B cell (primary cell): ENCODE measurements around the gene RASSF1. TPM values are rescaled to one million over a fixed set of nuclear protein-coding genes. Genes with fewer than 3 reads are reported as not detected.

Experiments used
- ATAC-seq: fragments of 200-7000 bp; cut with Tn5 transposase; one replicate; pipeline ENCODE4 v1.10.0; 2021; ENCODE audit warnings: low read depth, mild to moderate bottlenecking, moderate number of reproducible peaks, moderate library complexity
- CTCF ChIA-PET: fragments of 350-600 bp; sonication (Branson Sonifier 250); formaldehyde crosslinking; loops from one replicate; lab custom pipeline; 2021; ENCODE audit warnings: antibody characterized with exemption, inconsistent platforms; lab: Charles Lee
- POLR2A ChIA-PET: fragments of 350-600 bp; sonication (Branson Sonifier 250); formaldehyde crosslinking; loops from one replicate; lab custom pipeline; 2021; ENCODE audit warnings: antibody characterized with exemption; lab: Charles Lee
- DNase-seq: peaks from one replicate; pipeline ENCODE4 v3.0.0; 2013
- H2AFZ ChIP-seq: 2 replicates; pipeline ENCODE4 v1.6.1; 2012; ENCODE audit warnings: mild to moderate bottlenecking, low read depth, low read length; ENCODE audit not compliant: insufficient read depth, poor library complexity, severe bottlenecking
- H3K27ac ChIP-seq, 2 donors: 1 replicate in 1 of 2; 2 replicates in 1 of 2; pipeline ENCODE4 v1.5.1; 2012 to 2013; ENCODE audit warnings: low read length in 2 of 2, mild to moderate bottlenecking in 2 of 2, moderate library complexity in 1 of 2
- H3K27me3 ChIP-seq, 4 experiments: fragments of 200-600 bp in 1 of 4; sonication (generic) in 1 of 4; replicated peaks in 1 of 4; 1 replicate in 2 of 4; 2 replicates in 2 of 4; pipeline versions ENCODE4 v1.6.1 to v1.7.0; 2013 to 2016; ENCODE audit warnings: low read length in 3 of 4, mild to moderate bottlenecking in 2 of 4, mixed read lengths in 1 of 4, moderate library complexity in 1 of 4; ENCODE audit not compliant: insufficient read depth in 4 of 4, control insufficient read depth in 3 of 4; ENCODE audit errors: control extremely low read depth in 1 of 4
- H3K36me3 ChIP-seq, 2 experiments: replicated peaks in 1 of 2; 1 replicate in 1 of 2; 2 replicates in 1 of 2; pipeline versions ENCODE4 v1.6.1 to v1.7.1; 2013; ENCODE audit warnings: low read length in 1 of 2; ENCODE audit not compliant: insufficient read depth in 2 of 2, control insufficient read depth in 1 of 2; ENCODE audit errors: control extremely low read depth in 1 of 2, extremely low read depth in 1 of 2
- H3K4me1 ChIP-seq, 2 donors: fragments of 200-600 bp in 1 of 2; sonication (generic) in 1 of 2; 1 replicate in 1 of 2; 2 replicates in 1 of 2; pipeline versions ENCODE4 v1.5.1 to v1.6.1; 2013 to 2017; ENCODE audit warnings: low read length in 2 of 2; ENCODE audit not compliant: control insufficient read depth in 2 of 2, insufficient read depth in 2 of 2
- H3K4me2 ChIP-seq: replicated peaks from 2 replicates; pipeline ENCODE3; 2012; ENCODE audit warnings: mild to moderate bottlenecking, low read depth, low read length; ENCODE audit not compliant: poor library complexity, severe bottlenecking
- H3K4me3 ChIP-seq, 5 experiments: fragments of 200-600 bp in 1 of 5; sonication (generic) in 1 of 5; 1 replicate in 3 of 5; 2 replicates in 2 of 5; pipeline versions ENCODE4 v1.5.1 to v1.7.0; 2011 to 2016; ENCODE audit warnings: low read length in 4 of 5, mild to moderate bottlenecking in 4 of 5, low read depth in 2 of 5, control low read depth in 1 of 5, moderate library complexity in 1 of 5; ENCODE audit not compliant: insufficient read depth in 1 of 5; ENCODE audit errors: control extremely low read depth in 1 of 5, extremely low read depth in 1 of 5
- H3K79me2 ChIP-seq: fragments of 200-600 bp; sonication (generic); one replicate; pipeline ENCODE4 v1.6.0; 2016; ENCODE audit warnings: low read length; ENCODE audit not compliant: control insufficient read depth, insufficient read depth
- H3K9ac ChIP-seq: fragments of 200-600 bp; sonication (generic); 2 replicates; pipeline ENCODE4 v1.6.1; 2017; ENCODE audit warnings: mild to moderate bottlenecking, low read length, moderate library complexity
- H3K9me3 ChIP-seq, 3 donors: one replicate each; pipeline versions ENCODE4 v1.6.1 to v1.7.1; 2013; ENCODE audit warnings: low read length in 2 of 3; ENCODE audit not compliant: control insufficient read depth in 2 of 3, insufficient read depth in 1 of 3; ENCODE audit errors: control extremely low read depth in 1 of 3
- H4K20me1 ChIP-seq: 2 replicates; pipeline ENCODE4 v1.6.0; 2012; ENCODE audit warnings: mild to moderate bottlenecking, low read length; ENCODE audit not compliant: insufficient read depth, control insufficient read depth, poor library complexity, severe bottlenecking
- H3K27ac Mint-ChIP-seq: one replicate; pipeline ENCODE4 v1.8.0; 2021; ENCODE audit warnings: mixed read lengths
- H3K27me3 Mint-ChIP-seq: one replicate; pipeline ENCODE4 v1.8.0; 2021; ENCODE audit warnings: mixed read lengths
- H3K4me1 Mint-ChIP-seq: one replicate; pipeline ENCODE4 v1.8.0; 2021; ENCODE audit warnings: mixed read lengths
- H3K4me3 Mint-ChIP-seq: one replicate; pipeline ENCODE4 v1.8.0; 2021; ENCODE audit warnings: mixed read lengths
- H3K9me3 Mint-ChIP-seq: one replicate; pipeline ENCODE4 v1.8.0; 2022; ENCODE audit warnings: mixed read lengths; ENCODE audit not compliant: insufficient read depth
- EZH2 ChIP-seq: IDR thresholded peaks from 2 replicates; pipeline ENCODE4 v1.6.1; 2012; ENCODE audit warnings: borderline replicate concordance, low read depth, mild to moderate bottlenecking, moderate library complexity, low read length; ENCODE audit not compliant: insufficient read depth, poor library complexity, severe bottlenecking
- WGBS: methylation state at CpG from one replicate; pipeline ENCODE4 v1.1.5; 2013; ENCODE audit warnings: missing lambda C conversion rate; ENCODE audit not compliant: insufficient coverage; 5-methylcytosine and 5-hydroxymethylcytosine counted together
- intact Hi-C: fragments of 100-400 bp; cut with micrococcal nuclease; formaldehyde crosslinking; loops from one replicate; pipeline ENCODE4 v1.10.0; 2022
- polyA plus RNA-seq: library from polyadenylated mRNA; depleted of rRNA; stranded (reverse); fragments of >200 nt; gene quantifications from 2 replicates; pipeline ENCODE4 v1.2.3, GENCODE V29; 2012
- total RNA-seq, 2 donors: library from RNA; stranded (reverse); fragments of 120-200 nt in 1 of 2; gene quantifications; 1 replicate in 1 of 2; 2 replicates in 1 of 2; pipeline versions ENCODE4 v1.2.3 to v1.2.4, GENCODE V29; 2013 to 2022
- TF ChIP-seq, protein P1 (sequence below): fragments of 200-600 bp; IDR thresholded peaks from one replicate; pipeline ENCODE4 v1.8.0; 2022; ENCODE audit warnings: antibody characterized with exemption, mild to moderate bottlenecking

Gene RASSF1
- total and polyA plus RNA-seq, 2 donors (not counting 1 experiment from before 2014, with no cell fraction given) = 121 to 223 TPM

DNA sequence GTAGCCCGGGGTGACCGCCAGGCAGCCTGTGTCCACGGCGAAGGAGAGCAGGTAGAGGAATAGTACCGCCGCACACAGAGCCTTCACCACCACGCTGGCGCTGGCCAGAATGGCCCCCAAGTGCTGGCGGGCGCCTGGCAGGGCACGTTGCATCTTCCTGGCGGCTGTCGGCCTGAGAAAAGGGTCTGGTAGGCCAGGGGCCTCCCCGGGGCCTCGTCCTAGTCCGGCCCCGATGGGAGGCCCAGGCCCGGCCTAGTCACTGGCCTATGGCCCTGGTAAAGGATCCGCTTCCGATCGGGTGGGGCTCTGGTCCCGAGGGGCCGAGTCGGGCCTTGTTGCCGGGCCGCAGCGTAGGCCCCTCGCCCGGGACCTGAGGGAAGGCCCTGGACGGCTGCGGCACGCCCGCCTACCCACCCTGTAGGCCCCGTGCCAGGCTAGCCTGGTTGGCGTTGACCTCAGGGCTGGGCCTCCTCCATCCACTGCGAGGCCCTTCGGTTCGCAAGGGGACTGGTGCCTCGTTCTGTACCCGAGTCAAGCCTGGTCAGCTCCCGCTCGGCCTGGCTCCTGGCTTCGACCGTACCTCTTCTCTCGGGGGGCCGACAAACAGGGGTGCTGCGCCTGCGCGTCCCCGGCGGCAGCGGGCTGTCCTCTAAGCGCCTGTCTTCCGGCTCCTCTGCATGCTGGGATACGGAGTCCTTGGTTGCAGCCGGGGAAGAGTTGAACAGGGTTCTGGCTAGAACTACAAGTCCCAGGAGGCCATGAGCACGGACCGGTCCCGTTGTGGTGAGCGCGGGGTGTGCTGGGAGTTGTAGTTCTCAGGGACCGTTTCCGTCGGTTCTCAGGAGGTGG, 18.5 kb upstream of the RASSF1 start, which contains the start of gene TMEM115:
Gene TMEM115 (minus strand): TSS at position 611 of the 849 bp plus-strand sequence. CDS start 458 bp downstream, at position 153.
- H3K4me3 ChIP-seq = peak within 1 kb of the TSS; percentile 19 to 93 (median 85)
- H3K4me1 ChIP-seq = peaks cover 28 to 40% of the 10 kb centered on the region in 2 donors
- intact Hi-C loops = loop anchor here (1.0 to 2.0 kb wide), 8 partner anchors 8 to 1026 kb away; partner anchors contain the start of genes HEMK1, HYAL3, IFRD2 and MANF
- H3K27ac ChIP-seq = peak within 1 kb of the TSS; percentile 60 to 81
- H3K9me3 Mint-ChIP-seq = no peaks in the 10 kb centered on the region
- no peaks in the 10 kb centered on the region for H3K9me3 ChIP-seq
- peaks cover 50% of the 10 kb centered on the region for H3K4me1 Mint-ChIP-seq
- H3K4me3 Mint-ChIP-seq = peak within 1 kb of the TSS; percentile 99
- WGBS = 2% methylated on average over 61 of the region's 64 CpGs
- H3K36me3 ChIP-seq = peaks cover 5 to 28% of the 10 kb centered on the region in 2 experiments
- H3K27ac Mint-ChIP-seq = peak within 1 kb of the TSS; percentile 96
- H3K27me3 ChIP-seq = no peaks in the 10 kb centered on the region
- peak within 1 kb of the TSS; percentile 94 for H3K4me2 ChIP-seq
- no peaks in the 10 kb centered on the region for H3K27me3 Mint-ChIP-seq
- CTCF ChIA-PET = interaction anchor here (0.9 to 5.2 kb wide), 2 partner anchors 11 to 68 kb away, joined by 3 to 27 read pairs; no protein-coding TSS in a partner anchor
- no peak for TF ChIP-seq EZH2
- TF ChIP-seq, protein P1, sequence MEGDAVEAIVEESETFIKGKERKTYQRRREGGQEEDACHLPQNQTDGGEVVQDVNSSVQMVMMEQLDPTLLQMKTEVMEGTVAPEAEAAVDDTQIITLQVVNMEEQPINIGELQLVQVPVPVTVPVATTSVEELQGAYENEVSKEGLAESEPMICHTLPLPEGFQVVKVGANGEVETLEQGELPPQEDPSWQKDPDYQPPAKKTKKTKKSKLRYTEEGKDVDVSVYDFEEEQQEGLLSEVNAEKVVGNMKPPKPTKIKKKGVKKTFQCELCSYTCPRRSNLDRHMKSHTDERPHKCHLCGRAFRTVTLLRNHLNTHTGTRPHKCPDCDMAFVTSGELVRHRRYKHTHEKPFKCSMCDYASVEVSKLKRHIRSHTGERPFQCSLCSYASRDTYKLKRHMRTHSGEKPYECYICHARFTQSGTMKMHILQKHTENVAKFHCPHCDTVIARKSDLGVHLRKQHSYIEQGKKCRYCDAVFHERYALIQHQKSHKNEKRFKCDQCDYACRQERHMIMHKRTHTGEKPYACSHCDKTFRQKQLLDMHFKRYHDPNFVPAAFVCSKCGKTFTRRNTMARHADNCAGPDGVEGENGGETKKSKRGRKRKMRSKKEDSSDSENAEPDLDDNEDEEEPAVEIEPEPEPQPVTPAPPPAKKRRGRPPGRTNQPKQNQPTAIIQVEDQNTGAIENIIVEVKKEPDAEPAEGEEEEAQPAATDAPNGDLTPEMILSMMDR = no peak
- H3K79me2 ChIP-seq = peaks cover 46% of the 10 kb centered on the region
- ATAC-seq (peak; percentile 100), DNase-seq (peak; percentile 96)
- POLR2A ChIA-PET = interaction anchor here (1.3 to 1.6 kb wide), 3 partner anchors 8 to 22 kb away, joined by 4 to 8 read pairs (median 6); partner anchors contain the start of genes CYB561D2 and NPRL2
- H2AFZ ChIP-seq = peak within 1 kb of the TSS; percentile 80
- peak within 1 kb of the TSS; percentile 74 for H3K9ac ChIP-seq
- peaks cover 49% of the 10 kb centered on the region for H4K20me1 ChIP-seq
